T-helper 1 cell treated with Interleukin-12 subunit alpha and Interleukin-12 subunit beta and Interleukin-4 antibody, amounts not matched to agents 30 μg/mL and 1 μg/mL, for 36 hours (primary cell): ENCODE results near the gene ELF2.
"Not testable (repeated sequence)": the region's sequence is repeated elsewhere in the genome, so short reads cannot be mapped to it uniquely, and the experiment has no call there.

Source experiments
- H3K27ac Mint-ChIP-seq: one replicate; pipeline ENCODE4 v1.8.0; 2021; ENCODE audit warnings: mild to moderate bottlenecking, mixed read lengths
- H3K27me3 Mint-ChIP-seq: one replicate; pipeline ENCODE4 v1.8.0; 2021; ENCODE audit warnings: low read depth, mixed read lengths
- H3K36me3 Mint-ChIP-seq: one replicate; pipeline ENCODE4 v1.8.0; 2021; ENCODE audit warnings: low read depth, mixed read lengths
- H3K4me1 Mint-ChIP-seq: one replicate; pipeline ENCODE4 v1.8.0; 2021; ENCODE audit warnings: low read depth, mixed read lengths
- H3K4me3 Mint-ChIP-seq: one replicate; pipeline ENCODE4 v1.8.0; 2021; ENCODE audit warnings: mild to moderate bottlenecking, moderate library complexity, mixed read lengths
- H3K9me3 Mint-ChIP-seq: one replicate; pipeline ENCODE4 v1.8.0; 2021; ENCODE audit warnings: mixed read lengths

ELF2 gene

GRCh38 chr4:139167774-139168444 lies 9.1 kb downstream of the ELF2 start:
- no peak overlapping the region for H3K4me3 Mint-ChIP-seq
- no peaks in the 10 kb centered on the region for H3K36me3 Mint-ChIP-seq
- H3K9me3 Mint-ChIP-seq, result no peaks in the 10 kb centered on the region
- no peak overlapping the region for H3K27ac Mint-ChIP-seq
- peaks cover 13% of the 10 kb centered on the region for H3K4me1 Mint-ChIP-seq
- H3K27me3 Mint-ChIP-seq, result no peaks in the 10 kb centered on the region

GRCh38 chr4:139164731-139165130 lies 12.3 kb downstream of the ELF2 start:
- no peak overlapping the region for H3K4me3 Mint-ChIP-seq
- H3K27me3 Mint-ChIP-seq, result no peaks in the 10 kb centered on the region
- H3K9me3 Mint-ChIP-seq, result no peaks in the 10 kb centered on the region
- H3K27ac Mint-ChIP-seq, result no peak overlapping the region
- H3K4me1 Mint-ChIP-seq, result peaks cover 9% of the 10 kb centered on the region
- no peaks in the 10 kb centered on the region for H3K36me3 Mint-ChIP-seq

DNA sequence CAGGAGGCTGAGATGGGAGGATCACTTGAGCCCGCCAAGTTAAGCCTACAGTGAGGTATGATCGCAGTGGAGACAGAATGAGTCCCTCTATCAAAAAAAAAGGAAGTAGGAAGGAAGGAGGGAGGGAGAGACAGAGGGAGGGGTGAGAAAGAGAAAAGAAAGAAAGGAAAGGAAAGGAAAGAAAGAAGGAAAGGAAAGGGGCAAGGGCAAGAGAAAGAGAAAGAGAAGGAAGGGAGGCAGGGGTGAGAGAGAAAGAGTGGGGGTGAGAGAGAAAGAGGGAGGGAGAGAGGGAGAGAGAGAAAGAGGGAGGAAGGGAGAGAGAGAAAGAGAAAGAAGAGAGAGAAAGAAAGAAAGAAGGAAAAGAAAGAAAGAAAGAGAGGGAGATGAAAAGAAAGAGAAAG lies 13.2 kb downstream of the ELF2 start:
- no peaks in the 10 kb centered on the region for H3K9me3 Mint-ChIP-seq
- no peak overlapping the region for H3K4me3 Mint-ChIP-seq
- H3K4me1 Mint-ChIP-seq, result peaks cover 8% of the 10 kb centered on the region
- no peaks in the 10 kb centered on the region for H3K36me3 Mint-ChIP-seq
- no peak overlapping the region for H3K27ac Mint-ChIP-seq
- H3K27me3 Mint-ChIP-seq, result no peaks in the 10 kb centered on the region

- not testable (repeated sequence) for H3K4me3 Mint-ChIP-seq, H3K27me3 Mint-ChIP-seq, H3K27ac Mint-ChIP-seq, H3K36me3 Mint-ChIP-seq, H3K4me1 Mint-ChIP-seq, H3K9me3 Mint-ChIP-seq
These were observed 19.0 kb downstream of the ELF2 start for GRCh38 chr4:139157977-139158376.

DNA sequence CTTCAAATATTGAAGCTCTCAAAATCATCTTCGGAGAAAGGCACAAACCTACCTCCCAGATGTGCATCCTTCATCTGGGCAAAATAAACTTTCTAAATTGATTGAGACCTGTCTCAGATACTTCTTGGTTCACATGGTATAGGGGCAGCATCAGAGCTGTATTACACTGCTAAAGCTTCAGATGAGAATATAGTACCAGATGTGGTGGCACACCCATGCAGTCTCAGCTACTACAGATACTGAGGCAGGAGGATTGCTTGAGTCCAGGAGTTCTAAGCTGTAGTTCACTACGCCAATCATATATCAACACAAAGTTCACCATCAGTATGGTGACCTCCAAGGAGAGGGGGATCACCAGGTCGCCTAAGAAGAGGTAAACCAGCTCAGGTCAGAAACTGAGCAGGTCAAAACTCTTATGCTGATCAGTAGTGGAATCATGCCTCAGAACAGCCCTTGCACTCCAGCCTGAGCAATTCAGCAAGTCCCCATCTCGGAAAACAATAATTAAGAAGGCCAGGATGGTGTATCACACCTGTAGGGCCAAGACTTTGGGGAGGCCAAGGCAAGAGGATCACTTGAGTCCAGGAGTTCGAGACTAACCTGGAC lies 22.0 kb downstream of the ELF2 start:
- no peaks in the 10 kb centered on the region for H3K9me3 Mint-ChIP-seq
- H3K4me3 Mint-ChIP-seq, result no peak overlapping the region
- H3K27me3 Mint-ChIP-seq, result no peaks in the 10 kb centered on the region
- no peak overlapping the region for H3K27ac Mint-ChIP-seq
- H3K36me3 Mint-ChIP-seq, result no peaks in the 10 kb centered on the region
- no peaks in the 10 kb centered on the region for H3K4me1 Mint-ChIP-seq

DNA sequence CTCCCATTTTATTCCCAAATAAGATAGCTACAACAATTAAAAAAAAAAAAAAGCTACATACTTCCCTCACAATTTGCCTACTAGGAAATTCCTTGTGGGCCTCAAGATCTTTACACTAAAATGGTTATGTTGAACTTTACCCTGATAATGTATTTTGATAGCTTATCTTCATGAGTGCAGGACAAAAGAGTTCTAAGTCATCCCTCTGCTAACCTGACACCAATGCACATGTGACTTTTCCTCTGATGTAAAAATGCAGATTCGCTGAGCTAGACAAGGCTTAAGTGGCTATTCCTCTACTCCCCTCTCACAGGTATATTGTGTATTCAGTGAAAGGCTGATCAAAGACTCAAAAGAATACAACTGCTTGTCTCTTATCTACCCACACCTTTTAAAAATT lies 22.5 kb downstream of the ELF2 start:
- H3K27ac Mint-ChIP-seq, result no peak overlapping the region

GRCh38 chr4:139154134-139154421 lies 22.9 kb downstream of the ELF2 start:
- H3K36me3 Mint-ChIP-seq, result no peaks in the 10 kb centered on the region
- H3K4me3 Mint-ChIP-seq, result no peak overlapping the region
- H3K27ac Mint-ChIP-seq, result no peak overlapping the region
- no peaks in the 10 kb centered on the region for H3K27me3 Mint-ChIP-seq
- H3K9me3 Mint-ChIP-seq, result no peaks in the 10 kb centered on the region
- H3K4me1 Mint-ChIP-seq, result no peaks in the 10 kb centered on the region

More for the DNA sequence above, 22.5 kb downstream of the ELF2 start:
- Mint-ChIP-seq H3K9me3 (no peaks in the 10 kb centered on the region), H3K27me3 (no peaks in the 10 kb centered on the region), H3K4me3 (no peak overlapping the region), H3K4me1 (no peaks in the 10 kb centered on the region), H3K36me3 (no peaks in the 10 kb centered on the region)

GRCh38 chr4:139153411-139154133 lies 23.4 kb downstream of the ELF2 start:
- no peaks in the 10 kb centered on the region for H3K27me3 Mint-ChIP-seq
- H3K4me1 Mint-ChIP-seq, result no peaks in the 10 kb centered on the region
- peaks cover 2% of the 10 kb centered on the region for H3K36me3 Mint-ChIP-seq
- H3K27ac Mint-ChIP-seq, result no peak overlapping the region
- no peaks in the 10 kb centered on the region for H3K9me3 Mint-ChIP-seq
- no peak overlapping the region for H3K4me3 Mint-ChIP-seq

DNA sequence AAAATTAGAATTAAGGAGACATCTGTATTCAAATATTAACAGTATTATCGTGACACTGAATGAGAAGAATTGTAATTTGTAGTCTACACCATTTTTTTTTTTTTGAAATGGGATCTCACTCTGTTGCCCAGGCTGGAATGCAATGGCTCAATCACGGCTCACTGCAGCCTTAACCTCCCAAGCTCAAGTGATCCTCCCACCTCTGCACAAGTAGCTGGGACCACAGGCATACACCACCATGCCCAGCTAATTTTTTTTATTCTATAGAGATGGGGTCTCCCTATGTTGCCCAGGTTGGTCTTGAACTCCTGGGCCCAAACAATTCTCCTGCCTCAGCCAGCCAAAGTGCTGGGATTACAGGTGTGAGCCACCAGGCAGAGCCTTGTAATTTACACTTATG lies 24.8 kb downstream of the ELF2 start:
- Mint-ChIP-seq H3K27ac (no peak overlapping the region), H3K9me3 (no peaks in the 10 kb centered on the region), H3K4me1 (no peaks in the 10 kb centered on the region), H3K4me3 (no peak overlapping the region), H3K27me3 (no peaks in the 10 kb centered on the region), H3K36me3 (peaks cover 3% of the 10 kb centered on the region)

DNA sequence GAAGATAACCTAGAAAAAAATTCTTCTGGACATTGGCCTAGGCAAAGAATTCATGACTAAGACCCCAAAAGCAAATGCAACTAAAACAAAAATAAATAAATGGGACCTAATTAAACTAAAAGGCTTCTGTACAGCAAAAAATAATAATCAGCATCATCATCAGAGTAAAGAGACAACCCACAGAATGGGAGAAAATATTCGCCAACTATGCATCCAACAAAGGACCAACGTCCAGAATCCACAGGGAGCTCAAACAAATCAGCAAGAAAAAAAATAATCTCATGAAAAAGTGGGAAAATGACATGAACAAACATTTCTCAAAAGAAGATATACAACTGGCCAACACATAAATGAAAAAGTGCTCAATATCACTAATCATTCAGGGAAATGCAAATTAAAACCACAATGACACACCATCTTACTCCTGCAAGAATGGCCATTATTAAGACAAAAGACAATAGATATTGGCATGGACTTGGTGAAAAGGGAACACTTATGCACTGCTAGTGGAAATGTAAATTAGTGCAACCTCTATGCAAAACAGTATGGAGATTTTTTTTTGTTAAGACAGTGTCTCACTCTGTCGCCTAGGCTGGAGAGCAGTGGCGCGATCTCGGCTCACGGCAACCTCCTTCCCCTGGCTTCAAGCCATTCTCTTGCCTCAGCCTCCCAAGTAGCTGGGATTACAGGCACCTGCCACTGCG lies 29.9 kb downstream of the ELF2 start:
- H3K27ac Mint-ChIP-seq, result no peak overlapping the region
- H3K9me3 Mint-ChIP-seq, result peaks cover 12% of the 10 kb centered on the region
- H3K4me3 Mint-ChIP-seq, result no peak overlapping the region
- peaks cover 8% of the 10 kb centered on the region for H3K36me3 Mint-ChIP-seq
- peaks cover 13% of the 10 kb centered on the region for H3K4me1 Mint-ChIP-seq
- H3K27me3 Mint-ChIP-seq, result no peaks in the 10 kb centered on the region

GRCh38 chr4:139145552-139145932 lies 31.5 kb downstream of the ELF2 start:
- Mint-ChIP-seq H3K9me3 (peaks cover 12% of the 10 kb centered on the region), H3K27ac (no peak overlapping the region), H3K36me3 (peaks cover 8% of the 10 kb centered on the region), H3K27me3 (no peaks in the 10 kb centered on the region), H3K4me3 (no peak overlapping the region), H3K4me1 (peaks cover 16% of the 10 kb centered on the region)

- Mint-ChIP-seq H3K4me1 (peaks cover 16% of the 10 kb centered on the region), H3K9me3 (peaks cover 12% of the 10 kb centered on the region), H3K27me3 (no peaks in the 10 kb centered on the region), H3K4me3 (no peak overlapping the region), H3K36me3 (peaks cover 8% of the 10 kb centered on the region), H3K27ac (no peak overlapping the region)
These were observed 32.0 kb downstream of the ELF2 start for GRCh38 chr4:139144911-139145551.

DNA sequence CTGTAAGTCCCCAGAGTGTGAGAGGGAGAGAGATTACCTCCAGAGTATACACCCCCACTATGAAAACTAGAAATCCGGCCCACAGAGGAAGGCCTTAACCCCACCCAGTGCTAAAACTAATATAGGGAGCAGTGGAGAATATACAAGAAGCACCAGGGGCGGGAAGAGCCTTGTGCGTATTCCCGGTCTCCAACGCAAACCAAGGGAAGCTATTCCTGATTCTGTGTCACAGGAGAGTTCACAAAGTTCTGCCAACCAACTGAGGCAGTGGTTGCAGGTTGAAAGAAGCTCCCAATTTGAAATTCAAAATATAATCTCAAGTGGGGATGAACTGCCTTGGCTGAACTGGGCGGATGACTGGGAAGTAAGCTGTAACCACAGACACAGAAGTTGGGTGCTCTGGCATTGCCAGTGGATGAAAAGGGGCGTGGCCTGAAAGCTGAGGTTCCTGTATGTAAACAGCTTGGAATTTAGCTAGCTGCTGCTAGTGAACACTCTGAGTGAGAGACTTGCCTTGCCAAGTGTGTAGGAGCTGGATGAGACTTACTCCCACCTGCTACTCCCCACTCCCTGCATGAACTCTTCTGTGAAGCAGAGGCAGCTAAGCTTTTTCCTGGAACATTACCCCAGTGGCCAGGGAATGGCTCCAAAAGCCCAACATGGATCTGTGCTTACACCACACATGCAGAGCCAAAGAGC lies 32.7 kb downstream of the ELF2 start:
- peaks cover 16% of the 10 kb centered on the region for H3K4me1 Mint-ChIP-seq
- no peaks in the 10 kb centered on the region for H3K27me3 Mint-ChIP-seq
- H3K27ac Mint-ChIP-seq, result no peak overlapping the region
- H3K9me3 Mint-ChIP-seq, result peaks cover 12% of the 10 kb centered on the region
- peaks cover 8% of the 10 kb centered on the region for H3K36me3 Mint-ChIP-seq
- no peak overlapping the region for H3K4me3 Mint-ChIP-seq

DNA sequence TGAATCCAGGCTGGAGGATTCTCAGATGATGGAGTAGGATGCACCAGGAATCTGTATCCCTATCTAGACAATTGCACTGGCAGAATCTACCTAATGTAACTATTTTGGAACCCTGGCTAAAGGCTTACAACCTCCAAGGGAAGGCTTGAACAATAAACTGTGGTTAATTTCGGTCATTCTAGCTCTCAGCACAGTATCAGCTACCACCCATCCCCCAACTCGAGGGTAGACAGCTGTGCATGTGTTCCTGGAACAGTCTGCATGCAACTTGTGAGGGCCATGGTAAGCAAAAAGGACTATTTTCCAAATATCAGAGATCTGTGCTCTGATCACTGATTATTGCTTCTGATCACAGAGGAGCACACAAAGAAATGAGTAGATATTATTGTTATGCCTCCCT lies 34.0 kb downstream of the ELF2 start:
- Mint-ChIP-seq H3K4me1 (peaks cover 16% of the 10 kb centered on the region), H3K4me3 (no peak overlapping the region), H3K9me3 (peaks cover 12% of the 10 kb centered on the region)

More for the DNA sequence above, 34.0 kb downstream of the ELF2 start:
- Mint-ChIP-seq H3K27me3 (no peaks in the 10 kb centered on the region), H3K27ac (no peak overlapping the region), H3K36me3 (peaks cover 4% of the 10 kb centered on the region)
